CD4-positive, alpha-beta T cell treated with Interleukin-1 beta for 1 hour (primary cell): ENCODE data around the gene UHRF1.

Source experiments
- DNase-seq, 2 donors: peaks; one replicate each; pipeline ENCODE4 v3.0.0-alpha.2; 2020 to 2022

Gene UHRF1

DNA sequence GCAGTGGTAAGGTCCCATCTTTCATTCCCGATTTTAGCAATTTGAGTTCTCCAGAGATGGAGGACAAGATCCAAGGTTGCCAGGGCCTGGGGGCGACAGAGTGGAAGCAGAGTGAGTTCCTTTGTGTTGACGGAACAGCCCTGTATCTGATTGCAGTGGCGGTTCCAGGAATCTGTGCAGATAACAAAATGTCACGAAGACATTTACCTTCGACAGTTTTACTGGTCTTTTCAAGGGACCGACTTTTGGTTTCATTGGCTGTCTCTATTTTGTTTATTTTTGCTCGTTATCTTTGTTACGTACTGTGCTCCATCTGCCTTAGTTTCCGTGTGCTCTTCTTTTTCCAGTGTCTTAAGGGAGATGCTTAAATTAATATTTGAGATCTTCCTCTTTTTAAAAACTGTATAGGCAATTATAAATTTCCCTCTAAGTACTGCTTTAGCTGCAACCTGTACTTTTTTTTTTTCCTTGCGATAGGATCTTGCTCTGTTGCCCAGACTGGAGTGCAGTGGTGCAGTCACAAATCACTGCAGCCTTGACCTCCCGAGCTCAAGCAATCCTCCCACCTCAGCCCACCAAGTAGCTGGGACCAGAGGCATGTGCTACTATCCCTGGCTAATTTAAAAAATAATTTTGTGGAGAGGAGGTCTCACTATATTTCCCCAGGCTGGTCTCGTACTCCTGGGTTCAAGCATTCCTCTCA is 82.8 kb downstream of the UHRF1 start:
- DNase-seq = no peak

GRCh38 chr19:4993683-4994082 is 84.4 kb downstream of the UHRF1 start:
- DNase-seq = no peak

- DNase-seq = no peak
Observed at GRCh38 chr19:4996701-4997100, 87.4 kb downstream of the UHRF1 start.

- no peak for DNase-seq
Observed at GRCh38 chr19:4997297-4997696, 88.0 kb downstream of the UHRF1 start.

- DNase-seq = no peak
Observed at GRCh38 chr19:5000120-5000611, 90.9 kb downstream of the UHRF1 start.

DNA sequence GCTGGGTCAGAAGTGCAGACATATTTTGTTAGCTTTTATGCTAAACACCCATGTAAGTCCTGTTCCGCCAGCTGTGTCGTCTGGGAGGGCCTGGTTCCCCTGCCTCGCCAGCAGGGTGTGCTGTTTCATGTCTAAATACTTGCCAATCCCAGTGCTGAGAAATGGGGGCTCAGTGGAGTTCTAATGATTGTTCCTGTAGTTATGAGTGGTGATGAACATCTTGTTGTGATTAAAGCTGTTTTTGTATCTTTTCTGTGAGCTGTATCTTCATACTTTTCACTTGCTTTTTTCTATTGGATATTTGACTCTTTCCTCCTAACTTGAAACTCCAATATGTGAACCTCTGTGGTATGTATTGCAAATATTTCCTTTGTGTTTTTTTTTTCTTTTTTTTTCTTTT is 92.3 kb downstream of the UHRF1 start:
- DNase-seq = peak; percentile 29 to 33

DNA sequence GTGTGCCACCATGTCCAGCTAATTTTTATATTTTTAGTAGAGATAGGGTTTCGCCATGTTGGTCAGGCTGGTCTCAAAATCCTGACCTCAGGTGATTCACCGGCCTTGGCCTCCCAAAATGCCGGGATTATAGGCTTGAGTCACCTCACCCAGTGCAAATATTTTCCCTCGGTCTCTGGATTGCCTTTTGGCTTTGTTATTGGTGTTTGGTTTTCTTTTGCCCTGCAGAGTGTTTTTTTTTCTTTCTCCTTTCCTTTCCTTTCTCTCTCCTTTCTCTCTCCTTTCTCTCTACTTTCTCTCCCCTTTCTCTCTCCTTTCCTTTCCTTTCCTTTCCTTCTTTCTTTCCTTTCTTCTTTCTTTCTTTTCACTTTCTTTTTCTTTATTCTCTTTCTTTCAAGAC is 92.8 kb downstream of the UHRF1 start:
- DNase-seq = no peak

- DNase-seq = no peak
Observed at GRCh38 chr19:5003781-5004180, 94.5 kb downstream of the UHRF1 start.

GRCh38 chr19:5005096-5005495 is 95.8 kb downstream of the UHRF1 start:
- DNase-seq = no peak

- no peak for DNase-seq
Observed at GRCh38 chr19:5006201-5006600, 96.9 kb downstream of the UHRF1 start.

GRCh38 chr19:5006821-5007220 is 97.5 kb downstream of the UHRF1 start:
- DNase-seq = no peak
